Ishikawa (cell line): ENCODE data around the gene APBA1.

Source experiments
- CREB1 ChIP-seq: IDR thresholded peaks from 2 replicates; pipeline ENCODE4 v1.6.1; 2012; ENCODE audit warnings: low read depth
- EGR1 ChIP-seq: IDR thresholded peaks from 2 replicates; pipeline ENCODE4 v1.6.1; 2012
- EP300 ChIP-seq: IDR thresholded peaks from 2 replicates; pipeline ENCODE4 v1.6.1; 2012; ENCODE audit warnings: borderline replicate concordance
- FOXM1 ChIP-seq: IDR thresholded peaks from 2 replicates; pipeline ENCODE4 v1.6.1; 2012; ENCODE audit warnings: low read depth, borderline replicate concordance
- TEAD4 ChIP-seq: IDR thresholded peaks from 2 replicates; pipeline ENCODE4 v1.6.1; 2012
- YY1 ChIP-seq: IDR thresholded peaks from 2 replicates; pipeline ENCODE4 v1.6.1; 2012; ENCODE audit warnings: low read depth
- ZBTB7A ChIP-seq: IDR thresholded peaks from 2 replicates; pipeline ENCODE4 v1.6.1; 2012; ENCODE audit warnings: low read depth

DNA sequence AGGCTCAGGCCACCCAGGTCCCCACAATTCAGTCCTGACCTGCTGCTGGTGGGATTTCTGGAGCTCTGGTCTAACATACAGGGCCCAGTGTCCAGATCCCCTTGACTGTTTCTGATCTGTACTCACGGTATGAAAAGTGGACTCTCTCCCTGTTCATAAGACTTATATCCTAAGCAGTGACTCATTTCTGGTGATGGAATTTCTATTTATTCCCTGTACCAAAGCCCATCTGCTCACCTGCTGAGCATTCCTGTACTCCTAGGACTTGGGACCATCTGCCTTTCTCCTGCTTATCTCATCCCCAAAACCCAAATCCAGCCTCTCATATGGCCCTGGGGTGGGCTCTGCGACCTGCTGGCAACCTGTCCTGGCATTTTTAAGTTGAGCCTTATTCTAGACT lies 86.6 kb downstream of the APBA1 start:
- TF ChIP-seq YY1 (no peak), TEAD4 (no peak), CREB1 (no peak), ZBTB7A (no peak), FOXM1 (no peak), EGR1 (no peak), EP300 (no peak)
